MCF 10A (cell line): ENCODE results near the gene MAMDC4. TPM values are rescaled to one million over a fixed set of nuclear protein-coding genes. Genes with fewer than 3 reads are reported as not detected.

Source experiments
- BruUV-seq: library from RNA; stranded (reverse); fragments of 400-500 nt; replicated peaks from 2 replicates; lab custom pipeline; 2021; lab: Mats Ljungman, UMichigan
- CTCF ChIA-PET: fragments of 300-600 bp; sonication (Branson Sonifier 250); formaldehyde crosslinking; extraction: SDS; loops from one replicate; lab custom pipeline; 2021; ENCODE audit warnings: antibody characterized with exemption, inconsistent platforms; lab: Yijun Ruan, JAX
- POLR2A ChIA-PET: fragments of 300-600, 350-650 bp; sonication (Branson Sonifier 250); formaldehyde crosslinking; extraction: SDS; loops from one replicate; lab custom pipeline; 2020; ENCODE audit warnings: antibody characterized with exemption, inconsistent platforms; lab: Yijun Ruan, JAX
- DNase-seq: peaks from one replicate; pipeline ENCODE4 v3.0.0-alpha.2; 2018; ENCODE audit not compliant: unreplicated experiment
- H3K27ac Mint-ChIP-seq: one replicate; pipeline ENCODE4 v1.8.0; 2022; ENCODE audit warnings: mild to moderate bottlenecking, low read depth, mixed read lengths; ENCODE audit not compliant: unreplicated experiment
- H3K27me3 Mint-ChIP-seq: one replicate; pipeline ENCODE4 v1.8.0; 2022; ENCODE audit warnings: mixed read lengths; ENCODE audit not compliant: insufficient read depth, unreplicated experiment
- H3K36me3 Mint-ChIP-seq: one replicate; pipeline ENCODE4 v1.8.0; 2022; ENCODE audit warnings: mild to moderate bottlenecking, moderate library complexity, mixed read lengths; ENCODE audit not compliant: insufficient read depth, unreplicated experiment
- H3K4me1 Mint-ChIP-seq: one replicate; pipeline ENCODE4 v1.8.0; 2022; ENCODE audit warnings: mixed read lengths; ENCODE audit not compliant: insufficient read depth, unreplicated experiment
- H3K4me3 Mint-ChIP-seq: one replicate; pipeline ENCODE4 v1.8.0; 2022; ENCODE audit warnings: mild to moderate bottlenecking, moderate library complexity, mixed read lengths; ENCODE audit not compliant: unreplicated experiment
- H3K9me3 Mint-ChIP-seq: one replicate; pipeline ENCODE4 v1.8.0; 2022; ENCODE audit warnings: mixed read lengths; ENCODE audit not compliant: unreplicated experiment
- intact Hi-C: fragments of 100-400 bp; cut with micrococcal nuclease; formaldehyde crosslinking; loops from 2 replicates; pipeline ENCODE4 v1.14.1; 2022
- total RNA-seq: library from RNA; stranded (reverse); gene quantifications from 2 replicates; pipeline ENCODE4 v1.2.3, GENCODE V29; 2022
- TF ChIP-seq, protein P1 (sequence below): fragments of 200-600 bp; IDR thresholded peaks from one replicate; pipeline ENCODE4 v1.8.0; 2022; ENCODE audit warnings: antibody characterized with exemption, mild to moderate bottlenecking; ENCODE audit not compliant: unreplicated experiment

MAMDC4 gene
- total RNA-seq, 1 experiment from 2014 or later: 14.1 TPM

GRCh38 chr9:136829981-136830885 is 21.9 kb upstream of the MAMDC4 start:
- POLR2A ChIA-PET: no interaction called here
- H3K36me3 Mint-ChIP-seq: peaks cover 43% of the 10 kb centered on the region
- BruUV-seq: no TSS peak

GRCh38 chr9:136831002-136831719 is 21.0 kb upstream of the MAMDC4 start:
- DNase-seq: no peak
- H3K27ac Mint-ChIP-seq: no peak overlapping the region
- BruUV-seq: no TSS peak
- H3K4me3 Mint-ChIP-seq: no peak overlapping the region
- peaks cover 42% of the 10 kb centered on the region for H3K36me3 Mint-ChIP-seq
- H3K4me1 Mint-ChIP-seq: no peaks in the 10 kb centered on the region
- CTCF ChIA-PET: interaction anchor here (0.5 to 0.7 kb wide), 3 partner anchors 8 to 104 kb away, joined by 3 read pairs; no protein-coding TSS in a partner anchor
- POLR2A ChIA-PET: interaction anchor here (0.8 to 1.4 kb wide), 2 partner anchors 21 to 22 kb away, joined by 3 to 5 read pairs; no protein-coding TSS in a partner anchor
- TF ChIP-seq, protein P1, sequence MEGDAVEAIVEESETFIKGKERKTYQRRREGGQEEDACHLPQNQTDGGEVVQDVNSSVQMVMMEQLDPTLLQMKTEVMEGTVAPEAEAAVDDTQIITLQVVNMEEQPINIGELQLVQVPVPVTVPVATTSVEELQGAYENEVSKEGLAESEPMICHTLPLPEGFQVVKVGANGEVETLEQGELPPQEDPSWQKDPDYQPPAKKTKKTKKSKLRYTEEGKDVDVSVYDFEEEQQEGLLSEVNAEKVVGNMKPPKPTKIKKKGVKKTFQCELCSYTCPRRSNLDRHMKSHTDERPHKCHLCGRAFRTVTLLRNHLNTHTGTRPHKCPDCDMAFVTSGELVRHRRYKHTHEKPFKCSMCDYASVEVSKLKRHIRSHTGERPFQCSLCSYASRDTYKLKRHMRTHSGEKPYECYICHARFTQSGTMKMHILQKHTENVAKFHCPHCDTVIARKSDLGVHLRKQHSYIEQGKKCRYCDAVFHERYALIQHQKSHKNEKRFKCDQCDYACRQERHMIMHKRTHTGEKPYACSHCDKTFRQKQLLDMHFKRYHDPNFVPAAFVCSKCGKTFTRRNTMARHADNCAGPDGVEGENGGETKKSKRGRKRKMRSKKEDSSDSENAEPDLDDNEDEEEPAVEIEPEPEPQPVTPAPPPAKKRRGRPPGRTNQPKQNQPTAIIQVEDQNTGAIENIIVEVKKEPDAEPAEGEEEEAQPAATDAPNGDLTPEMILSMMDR: no peak
- H3K27me3 Mint-ChIP-seq: no peaks in the 10 kb centered on the region
- H3K9me3 Mint-ChIP-seq: no peaks in the 10 kb centered on the region
- intact Hi-C loops: no loop called here

More at GRCh38 chr9:136829981-136830885, 21.9 kb upstream of the MAMDC4 start:
- intact Hi-C loops: no loop called here
- TF ChIP-seq, protein P1: no peak
- no peaks in the 10 kb centered on the region for H3K27me3 Mint-ChIP-seq
- no peak for DNase-seq
- H3K27ac Mint-ChIP-seq: no peak overlapping the region
- H3K4me1 Mint-ChIP-seq: no peaks in the 10 kb centered on the region
- H3K9me3 Mint-ChIP-seq: no peaks in the 10 kb centered on the region
- CTCF ChIA-PET: interaction anchor here (1.3 kb wide), 2 partner anchors 11 to 13 kb away, joined by 3 to 5 read pairs; no protein-coding TSS in a partner anchor
- no peak overlapping the region for H3K4me3 Mint-ChIP-seq

DNA sequence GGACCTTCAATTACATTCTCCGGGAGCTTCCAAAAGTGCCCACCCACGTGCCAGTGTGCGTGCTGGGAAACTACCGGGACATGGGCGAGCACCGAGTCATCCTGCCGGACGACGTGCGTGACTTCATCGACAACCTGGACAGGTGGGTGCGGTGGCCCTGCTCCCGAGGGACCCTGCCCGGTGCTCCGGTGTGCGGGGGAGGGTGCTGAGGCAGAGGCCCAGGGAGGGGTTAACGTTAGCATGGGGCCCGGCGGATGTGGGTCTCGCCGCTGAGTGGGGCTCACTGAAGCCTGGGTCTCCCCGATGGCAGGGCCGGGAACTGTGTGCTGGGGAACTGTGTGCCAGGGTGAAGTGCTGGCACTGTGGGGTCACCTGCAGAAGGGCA is 20.4 kb upstream of the MAMDC4 start:
- BruUV-seq: no TSS peak
- intact Hi-C loops: no loop called here
- Mint-ChIP-seq H3K27me3 (no peaks in the 10 kb centered on the region), H3K9me3 (no peaks in the 10 kb centered on the region), H3K4me1 (no peaks in the 10 kb centered on the region), H3K4me3 (no peak overlapping the region), H3K27ac (no peak overlapping the region), H3K36me3 (peaks cover 39% of the 10 kb centered on the region)
- ChIA-PET CTCF (interaction anchor here (0.6 to 1.0 kb wide), 3 partner anchors 9 to 103 kb away, joined by 3 read pairs; no protein-coding TSS in a partner anchor), POLR2A (interaction anchor here (0.8 to 1.4 kb wide), 3 partner anchors 11 to 23 kb away, joined by 3 to 5 read pairs (median 5); no protein-coding TSS in a partner anchor)
- no peak for DNase-seq
- TF ChIP-seq, protein P1: no peak
